ENCODE data around the gene RIPK1.
"Not testable (repeated sequence)": the region's sequence is repeated elsewhere in the genome, so short reads cannot be mapped to it uniquely, and the experiment has no call there.

Gene RIPK1

GRCh38 chr6:3041147-3041546, 27.1 kb upstream of the RIPK1 start:
- DNase-seq: no peak
- no peaks in the 10 kb centered on the region for H3K36me3 ChIP-seq
- no peak for TF ChIP-seq CTCF (IDR thresholded peaks at IDR 0.05; ENCODE audit: low read depth, low read length)

GRCh38 chr6:3041606-3042005, 26.7 kb upstream of the RIPK1 start:
- H3K9me3 ChIP-seq (ENCODE audit: severe bottlenecking): no peaks in the 10 kb centered on the region
- TF ChIP-seq CTCF (IDR thresholded peaks at IDR 0.05; ENCODE audit: low read depth, low read length): no peak
- DNase-seq: no peak
- no peaks in the 10 kb centered on the region for H3K27me3 ChIP-seq (ENCODE audit: insufficient read depth, low read depth, severe bottlenecking)
- no peak overlapping the region for H3K27ac ChIP-seq
- H3K36me3 ChIP-seq: no peaks in the 10 kb centered on the region
- H3K4me3 ChIP-seq (ENCODE audit: low read depth, low read length): no peak overlapping the region

More at GRCh38 chr6:3041147-3041546, 27.1 kb upstream of the RIPK1 start:
- Histone ChIP-seq H3K27ac (no peak overlapping the region), H3K9me3 (ENCODE audit: severe bottlenecking) (no peaks in the 10 kb centered on the region), H3K27me3 (ENCODE audit: insufficient read depth, low read depth, severe bottlenecking) (no peaks in the 10 kb centered on the region), H3K4me3 (ENCODE audit: low read depth, low read length) (no peak overlapping the region)

- Histone ChIP-seq H3K4me3 (ENCODE audit: low read depth, low read length) (no peak overlapping the region), H3K36me3 (no peaks in the 10 kb centered on the region), H3K27me3 (ENCODE audit: insufficient read depth, low read depth, severe bottlenecking) (no peaks in the 10 kb centered on the region), H3K27ac (no peak overlapping the region), H3K9me3 (ENCODE audit: severe bottlenecking) (no peaks in the 10 kb centered on the region)
- no peak for TF ChIP-seq CTCF (IDR thresholded peaks at IDR 0.05; ENCODE audit: low read depth, low read length)
- no peak for DNase-seq
Observed at GRCh38 chr6:3045369-3045768, 22.9 kb upstream of the RIPK1 start.

- no peak for TF ChIP-seq CTCF (IDR thresholded peaks at IDR 0.05; ENCODE audit: low read depth, low read length)
- H3K4me3 ChIP-seq (ENCODE audit: low read depth, low read length): no peak overlapping the region
- H3K27ac ChIP-seq: no peak overlapping the region
- H3K36me3 ChIP-seq: no peaks in the 10 kb centered on the region
- no peaks in the 10 kb centered on the region for H3K9me3 ChIP-seq (ENCODE audit: severe bottlenecking)
- no peaks in the 10 kb centered on the region for H3K27me3 ChIP-seq (ENCODE audit: insufficient read depth, low read depth, severe bottlenecking)
- DNase-seq: no peak
Observed at GRCh38 chr6:3045777-3046176, 22.5 kb upstream of the RIPK1 start.

- no peak for TF ChIP-seq CTCF (IDR thresholded peaks at IDR 0.05; ENCODE audit: low read depth, low read length)
- no peak for DNase-seq
Observed at GRCh38 chr6:3046295-3046694, 22.0 kb upstream of the RIPK1 start.

GRCh38 chr6:3048009-3048408, 20.3 kb upstream of the RIPK1 start:
- H3K27ac ChIP-seq; DNase-seq; H3K36me3 ChIP-seq; H3K9me3 ChIP-seq (ENCODE audit: severe bottlenecking); H3K4me3 ChIP-seq (ENCODE audit: low read depth, low read length); H3K27me3 ChIP-seq (ENCODE audit: insufficient read depth, low read depth, severe bottlenecking): not testable (repeated sequence)

More at GRCh38 chr6:3046295-3046694, 22.0 kb upstream of the RIPK1 start:
- Histone ChIP-seq H3K4me3 (ENCODE audit: low read depth, low read length) (no peak overlapping the region), H3K36me3 (no peaks in the 10 kb centered on the region), H3K27me3 (ENCODE audit: insufficient read depth, low read depth, severe bottlenecking) (no peaks in the 10 kb centered on the region), H3K27ac (no peak overlapping the region), H3K9me3 (ENCODE audit: severe bottlenecking) (no peaks in the 10 kb centered on the region)

All from WERI-Rb-1 (cell line).